Measurements from ENCODE around the gene PTPRC.
"Not testable (repeated sequence)": the region's sequence is repeated elsewhere in the genome, so short reads cannot be mapped to it uniquely, and the experiment has no call there.

Gene PTPRC

GRCh38 chr1:198638894-198639635 is at the start of gene PTPRC:
Gene PTPRC (plus strand): TSS chr1:198639040. CDS start chr1:198639269, 229 bp downstream.
- Mint-ChIP-seq H3K36me3 (ENCODE audit: low read depth) (peaks cover 42% of the 10 kb centered on the region), H3K4me1 (peaks cover 62% of the 10 kb centered on the region), H3K4me3 (peak within 1 kb of the TSS; percentile 87), H3K27me3 (no peaks in the 10 kb centered on the region), H3K27ac (peak within 1 kb of the TSS; percentile 95), H3K9me3 (peaks cover 3% of the 10 kb centered on the region)
- DNase-seq: no peak
- ATAC-seq: peak; percentile 48

- Mint-ChIP-seq H3K27me3 (no peaks in the 10 kb centered on the region), H3K36me3 (ENCODE audit: low read depth) (peaks cover 23% of the 10 kb centered on the region), H3K4me3 (no peak overlapping the region), H3K27ac (peak overlapping the region; percentile 5), H3K4me1 (peaks cover 13% of the 10 kb centered on the region), H3K9me3 (peaks cover 49% of the 10 kb centered on the region)
- DNase-seq (no peak), ATAC-seq (no peak)
These were observed 48.4 kb upstream of the PTPRC start for GRCh38 chr1:198590454-198590853.

- Mint-ChIP-seq H3K4me3 (no peak overlapping the region), H3K4me1 (peaks cover 58% of the 10 kb centered on the region), H3K27me3 (no peaks in the 10 kb centered on the region), H3K27ac (peak overlapping the region; percentile 2), H3K36me3 (ENCODE audit: low read depth) (peaks cover 15% of the 10 kb centered on the region), H3K9me3 (peaks cover 18% of the 10 kb centered on the region)
- no peak for ATAC-seq
- DNase-seq: no peak
These were observed 43.1 kb upstream of the PTPRC start for GRCh38 chr1:198595765-198596164.

GRCh38 chr1:198597690-198598430 is 41.0 kb upstream of the PTPRC start:
- DNase-seq: no peak
- H3K9me3 Mint-ChIP-seq: peaks cover 17% of the 10 kb centered on the region
- no peaks in the 10 kb centered on the region for H3K27me3 Mint-ChIP-seq
- peak overlapping the region; percentile 71 for H3K4me3 Mint-ChIP-seq
- ATAC-seq: no peak
- peaks cover 79% of the 10 kb centered on the region for H3K4me1 Mint-ChIP-seq
- H3K36me3 Mint-ChIP-seq (ENCODE audit: low read depth): peaks cover 21% of the 10 kb centered on the region
- H3K27ac Mint-ChIP-seq: peak overlapping the region; percentile 89

GRCh38 chr1:198598796-198599321 is 40.0 kb upstream of the PTPRC start:
- peak; percentile 70 for ATAC-seq
- Mint-ChIP-seq H3K27ac (peak overlapping the region; percentile 89), H3K4me3 (peak overlapping the region; percentile 71)

GRCh38 chr1:198599749-198600148 is 39.1 kb upstream of the PTPRC start:
- no peak overlapping the region for H3K4me3 Mint-ChIP-seq
- H3K27me3 Mint-ChIP-seq: no peaks in the 10 kb centered on the region
- peaks cover 21% of the 10 kb centered on the region for H3K36me3 Mint-ChIP-seq (ENCODE audit: low read depth)
- H3K9me3 Mint-ChIP-seq: peaks cover 17% of the 10 kb centered on the region
- no peak for ATAC-seq
- no peak for DNase-seq
- peak overlapping the region; percentile 89 for H3K27ac Mint-ChIP-seq
- H3K4me1 Mint-ChIP-seq: peaks cover 90% of the 10 kb centered on the region

More at GRCh38 chr1:198598796-198599321, 40.0 kb upstream of the PTPRC start:
- peak; percentile 50 for DNase-seq
- Mint-ChIP-seq H3K27me3 (no peaks in the 10 kb centered on the region), H3K36me3 (ENCODE audit: low read depth) (peaks cover 21% of the 10 kb centered on the region), H3K9me3 (peaks cover 17% of the 10 kb centered on the region), H3K4me1 (peaks cover 84% of the 10 kb centered on the region)

- no peaks in the 10 kb centered on the region for H3K27me3 Mint-ChIP-seq
- peaks cover 19% of the 10 kb centered on the region for H3K36me3 Mint-ChIP-seq (ENCODE audit: low read depth)
- DNase-seq: no peak
- peak overlapping the region; percentile 81 for H3K27ac Mint-ChIP-seq
- peaks cover 17% of the 10 kb centered on the region for H3K9me3 Mint-ChIP-seq
- no peak overlapping the region for H3K4me3 Mint-ChIP-seq
- no peak for ATAC-seq
- H3K4me1 Mint-ChIP-seq: peaks cover 89% of the 10 kb centered on the region
These were observed 37.9 kb upstream of the PTPRC start for GRCh38 chr1:198600906-198601305.

- Mint-ChIP-seq H3K4me3 (peak overlapping the region; percentile 52), H3K36me3 (ENCODE audit: low read depth) (peaks cover 19% of the 10 kb centered on the region), H3K27ac (peak overlapping the region; percentile 81), H3K9me3 (peaks cover 17% of the 10 kb centered on the region), H3K4me1 (peaks cover 89% of the 10 kb centered on the region)
- not testable (repeated sequence) for ATAC-seq, DNase-seq, H3K27me3 Mint-ChIP-seq
These were observed 37.5 kb upstream of the PTPRC start for GRCh38 chr1:198601310-198601709.

GRCh38 chr1:198601936-198602889 is 36.6 kb upstream of the PTPRC start:
- peak; percentile 65 for ATAC-seq
- H3K4me3 Mint-ChIP-seq: peak overlapping the region; percentile 52
- DNase-seq: no peak
- peaks cover 17% of the 10 kb centered on the region for H3K9me3 Mint-ChIP-seq
- no peaks in the 10 kb centered on the region for H3K27me3 Mint-ChIP-seq
- peak overlapping the region; percentile 81 for H3K27ac Mint-ChIP-seq
- peaks cover 89% of the 10 kb centered on the region for H3K4me1 Mint-ChIP-seq
- H3K36me3 Mint-ChIP-seq (ENCODE audit: low read depth): peaks cover 19% of the 10 kb centered on the region

- no peak for ATAC-seq
- DNase-seq: no peak
- Mint-ChIP-seq H3K4me3 (no peak overlapping the region), H3K9me3 (peaks cover 17% of the 10 kb centered on the region), H3K4me1 (peaks cover 77% of the 10 kb centered on the region), H3K27ac (no peak overlapping the region), H3K36me3 (ENCODE audit: low read depth) (peaks cover 16% of the 10 kb centered on the region), H3K27me3 (no peaks in the 10 kb centered on the region)
These were observed 33.9 kb upstream of the PTPRC start for GRCh38 chr1:198604975-198605374.

GRCh38 chr1:198605406-198605805 is 33.4 kb upstream of the PTPRC start:
- H3K4me1 Mint-ChIP-seq: peaks cover 75% of the 10 kb centered on the region
- DNase-seq (peak; percentile 57), ATAC-seq (no peak)
- H3K9me3 Mint-ChIP-seq: peaks cover 13% of the 10 kb centered on the region
- no peaks in the 10 kb centered on the region for H3K27me3 Mint-ChIP-seq
- H3K4me3 Mint-ChIP-seq: no peak overlapping the region
- H3K36me3 Mint-ChIP-seq (ENCODE audit: low read depth): peaks cover 12% of the 10 kb centered on the region
- H3K27ac Mint-ChIP-seq: peak overlapping the region; percentile 24

- ATAC-seq (no peak), DNase-seq (no peak)
- Mint-ChIP-seq H3K27me3 (no peaks in the 10 kb centered on the region), H3K36me3 (ENCODE audit: low read depth) (peaks cover 6% of the 10 kb centered on the region), H3K27ac (peak overlapping the region; percentile 58), H3K9me3 (peaks cover 7% of the 10 kb centered on the region), H3K4me1 (peaks cover 75% of the 10 kb centered on the region), H3K4me3 (no peak overlapping the region)
These were observed 32.8 kb upstream of the PTPRC start for GRCh38 chr1:198606020-198606438.

GRCh38 chr1:198607714-198608113 is 31.1 kb upstream of the PTPRC start:
- no peak overlapping the region for H3K27ac Mint-ChIP-seq
- H3K4me1 Mint-ChIP-seq: peaks cover 74% of the 10 kb centered on the region
- no peak for ATAC-seq
- no peaks in the 10 kb centered on the region for H3K27me3 Mint-ChIP-seq
- peaks cover 2% of the 10 kb centered on the region for H3K36me3 Mint-ChIP-seq (ENCODE audit: low read depth)
- no peak overlapping the region for H3K4me3 Mint-ChIP-seq
- DNase-seq: no peak
- no peaks in the 10 kb centered on the region for H3K9me3 Mint-ChIP-seq

- peak overlapping the region; percentile 76 for H3K4me3 Mint-ChIP-seq
- peaks cover 79% of the 10 kb centered on the region for H3K4me1 Mint-ChIP-seq
- no peak for ATAC-seq
- no peaks in the 10 kb centered on the region for H3K27me3 Mint-ChIP-seq
- peak overlapping the region; percentile 99 for H3K27ac Mint-ChIP-seq
- H3K9me3 Mint-ChIP-seq: no peaks in the 10 kb centered on the region
- no peak for DNase-seq
- H3K36me3 Mint-ChIP-seq (ENCODE audit: low read depth): peaks cover 5% of the 10 kb centered on the region
These were observed 28.5 kb upstream of the PTPRC start for GRCh38 chr1:198610362-198610761.

Data from activated naive CD8-positive, alpha-beta T cell treated with anti-CD3 and anti-CD28 coated beads, Interleukin-2, amount 50 U/mL, for 24 hours (primary cell).